ENCODE results near the gene COG4.
A peak's percentile ranks its signal among the peaks of the same experiment; 100 is the strongest.

COG4 gene

GRCh38 chr16:70478169-70478568 lies 45.2 kb downstream of the COG4 start:
- no peak for DNase-seq

GRCh38 chr16:70476272-70477020 lies 46.9 kb downstream of the COG4 start:
- peak; percentile 55 for DNase-seq

GRCh38 chr16:70475054-70475871 lies 48.1 kb downstream of the COG4 start:
- DNase-seq = no peak

GRCh38 chr16:70474320-70475053 lies 48.9 kb downstream of the COG4 start:
- no peak for DNase-seq

GRCh38 chr16:70473446-70474319 lies 49.7 kb downstream of the COG4 start:
- DNase-seq = no peak

GRCh38 chr16:70472786-70473433 lies 50.4 kb downstream of the COG4 start:
- DNase-seq = no peak

GRCh38 chr16:70470927-70471341 lies 52.4 kb downstream of the COG4 start:
- DNase-seq = peak; percentile 15

- DNase-seq = no peak
Measured at GRCh38 chr16:70470141-70470926, 53.0 kb downstream of the COG4 start.

GRCh38 chr16:70468776-70469525 lies 54.4 kb downstream of the COG4 start:
- DNase-seq = no peak

- no peak for DNase-seq
Measured at GRCh38 chr16:70467608-70468007, 55.7 kb downstream of the COG4 start.

GRCh38 chr16:70467113-70467512 lies 56.2 kb downstream of the COG4 start:
- no peak for DNase-seq

GRCh38 chr16:70466805-70467076 lies 56.6 kb downstream of the COG4 start:
- DNase-seq = no peak

- DNase-seq = no peak
Measured at GRCh38 chr16:70465999-70466804, 57.2 kb downstream of the COG4 start.

GRCh38 chr16:70463235-70463634 lies 60.1 kb downstream of the COG4 start:
- DNase-seq = no peak

- peak; percentile 26 for DNase-seq
Measured at GRCh38 chr16:70460737-70461261, 62.6 kb downstream of the COG4 start.

GRCh38 chr16:70457446-70458166 lies 65.7 kb downstream of the COG4 start:
- no peak for DNase-seq

- DNase-seq = no peak
Measured at GRCh38 chr16:70455910-70456309, 67.4 kb downstream of the COG4 start.

GRCh38 chr16:70454222-70455034 lies 68.9 kb downstream of the COG4 start, which contains the start of gene FCSK:
TSS of gene FCSK (plus strand) at chr16:70454595. CDS start at chr16:70463191, 8,596 bp downstream.
- peak; percentile 48 for DNase-seq
